SIG-M5 (cell line): ENCODE measurements around the gene PPP2R2C.

Experiments
- DNase-seq: peaks from one replicate; lab custom pipeline; 2025; lab: John Stamatoyannopoulos, UW

Gene PPP2R2C

GRCh38 chr4:6396696-6397236 is 75.6 kb downstream of the PPP2R2C start:
- no peak for DNase-seq

- DNase-seq, result no peak
Measured at GRCh38 chr4:6395466-6396228, 76.8 kb downstream of the PPP2R2C start.

DNA sequence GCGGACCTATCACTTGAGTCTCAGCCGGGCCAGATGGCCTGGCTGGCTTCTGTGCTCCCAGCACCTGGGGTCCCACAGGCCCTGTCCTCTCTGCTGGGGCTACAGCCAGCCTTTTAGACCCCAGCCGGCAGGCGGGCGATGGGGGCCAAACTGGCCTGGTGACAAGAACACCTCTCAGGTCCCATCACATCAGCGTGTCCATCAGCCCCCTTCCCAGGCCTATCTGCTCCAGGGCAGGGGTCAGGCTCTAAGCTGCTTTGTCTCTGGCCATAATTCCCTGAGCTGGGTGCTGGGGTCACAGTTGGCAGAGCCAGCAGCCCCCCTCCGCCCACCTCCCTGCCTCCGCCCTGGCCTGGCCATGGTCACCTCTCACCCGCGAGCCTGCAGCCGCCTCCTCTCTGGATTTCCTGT is 77.7 kb downstream of the PPP2R2C start:
- no peak for DNase-seq

- DNase-seq, result no peak
Measured at GRCh38 chr4:6393544-6394475, 78.6 kb downstream of the PPP2R2C start.

- no peak for DNase-seq
Measured at GRCh38 chr4:6393066-6393465, 79.3 kb downstream of the PPP2R2C start.

- DNase-seq, result no peak
Measured at GRCh38 chr4:6392407-6392806, 80.0 kb downstream of the PPP2R2C start.

GRCh38 chr4:6391852-6392188 is 80.6 kb downstream of the PPP2R2C start:
- no peak for DNase-seq

DNA sequence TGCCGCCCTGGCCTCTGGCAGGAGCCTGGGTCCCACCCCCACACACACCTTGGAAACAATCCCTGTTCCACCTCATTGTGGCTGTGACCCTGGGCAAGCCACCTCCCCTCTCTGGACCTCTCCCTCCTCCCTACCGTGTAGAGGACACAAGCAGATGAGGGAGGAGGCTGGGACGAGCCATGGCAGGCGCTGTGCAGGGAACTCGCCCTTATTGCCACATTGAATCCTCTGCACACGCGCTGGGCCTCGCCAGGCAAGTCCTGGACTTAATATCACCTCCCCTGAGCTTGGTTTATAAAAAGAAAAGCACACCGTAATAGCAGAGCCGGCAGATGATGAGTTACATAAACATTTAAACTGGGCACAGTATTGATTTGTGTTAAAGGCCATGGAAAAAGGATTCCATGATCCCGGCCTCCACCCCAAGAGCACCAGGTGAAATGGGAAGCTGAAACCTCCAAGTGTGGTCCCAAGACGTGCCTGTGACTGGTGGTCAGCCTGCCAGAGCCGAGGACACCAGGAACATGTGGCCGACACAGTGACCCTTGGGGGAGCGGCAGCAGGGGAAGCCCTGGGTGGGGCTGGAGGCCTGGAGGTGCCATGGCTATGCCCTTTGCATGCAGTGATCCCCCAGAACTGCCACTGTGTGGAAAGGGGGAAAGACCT is 81.1 kb downstream of the PPP2R2C start:
- no peak for DNase-seq

GRCh38 chr4:6390356-6390755 is 82.1 kb downstream of the PPP2R2C start:
- DNase-seq, result no peak

- no peak for DNase-seq
Measured at GRCh38 chr4:6389142-6389825, 83.1 kb downstream of the PPP2R2C start.

GRCh38 chr4:6388713-6389112 is 83.7 kb downstream of the PPP2R2C start:
- no peak for DNase-seq

- DNase-seq, result no peak
Measured at GRCh38 chr4:6387946-6388345, 84.5 kb downstream of the PPP2R2C start.

GRCh38 chr4:6386091-6386490 is 86.3 kb downstream of the PPP2R2C start:
- DNase-seq, result no peak

- DNase-seq, result no peak
Measured at GRCh38 chr4:6385288-6385687, 87.1 kb downstream of the PPP2R2C start.

DNA sequence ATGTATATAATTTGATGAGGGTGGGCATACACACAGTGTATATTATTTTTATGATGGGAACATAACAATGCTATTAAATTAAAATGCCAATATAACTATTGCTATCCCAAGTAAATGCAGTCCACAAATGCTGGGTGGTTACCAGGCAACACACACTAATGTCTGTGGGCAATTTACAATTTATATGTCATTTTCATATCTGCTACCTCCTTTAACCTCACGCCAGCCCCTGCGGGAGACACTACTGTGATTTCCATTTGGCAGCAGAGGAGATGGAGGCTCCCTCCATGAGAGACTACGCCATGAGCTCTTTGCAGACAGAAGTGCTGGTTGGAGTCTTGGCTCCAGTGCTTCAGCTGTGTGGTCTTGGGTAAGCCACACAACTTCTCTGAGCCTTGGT is 87.9 kb downstream of the PPP2R2C start:
- DNase-seq, result no peak

DNA sequence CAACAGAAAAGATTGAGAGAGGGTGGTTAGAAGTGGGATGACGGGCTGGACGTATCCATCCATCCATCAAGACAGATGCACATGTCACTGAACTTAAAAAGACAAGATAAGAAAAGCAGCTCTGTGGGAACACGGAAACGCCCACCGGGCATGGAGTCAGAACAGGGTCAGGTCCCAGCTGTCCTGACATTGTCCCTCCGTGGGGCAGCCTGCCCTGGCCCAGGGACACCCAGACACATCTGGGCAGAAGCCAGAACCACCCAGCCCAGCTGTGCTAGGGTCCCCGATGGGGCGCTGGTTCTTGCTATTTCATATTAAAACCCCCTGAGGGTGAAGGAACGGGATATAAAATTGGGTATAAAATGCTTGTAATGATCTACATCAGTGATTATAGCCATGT is 88.5 kb downstream of the PPP2R2C start:
- DNase-seq, result no peak

DNA sequence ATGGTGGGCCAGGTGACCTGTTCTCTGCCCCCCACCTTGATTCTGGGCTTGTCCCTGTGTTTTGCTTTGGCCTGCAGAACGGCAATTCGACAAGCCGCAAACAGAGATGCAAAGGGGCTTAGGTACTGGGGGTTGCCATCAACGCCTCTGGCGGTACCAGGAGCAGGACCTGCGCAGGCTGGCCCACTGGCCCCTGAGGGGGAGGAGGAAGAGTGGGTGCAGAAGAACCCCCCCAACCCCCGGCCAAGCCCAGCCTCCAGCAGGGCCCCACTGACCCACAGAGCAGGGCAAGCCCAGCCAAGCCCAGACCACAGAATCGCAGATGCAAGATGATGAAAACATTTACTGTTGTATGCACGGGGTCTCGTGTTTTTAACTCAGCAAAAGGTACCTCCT is 89.4 kb downstream of the PPP2R2C start:
- no peak for DNase-seq

DNA sequence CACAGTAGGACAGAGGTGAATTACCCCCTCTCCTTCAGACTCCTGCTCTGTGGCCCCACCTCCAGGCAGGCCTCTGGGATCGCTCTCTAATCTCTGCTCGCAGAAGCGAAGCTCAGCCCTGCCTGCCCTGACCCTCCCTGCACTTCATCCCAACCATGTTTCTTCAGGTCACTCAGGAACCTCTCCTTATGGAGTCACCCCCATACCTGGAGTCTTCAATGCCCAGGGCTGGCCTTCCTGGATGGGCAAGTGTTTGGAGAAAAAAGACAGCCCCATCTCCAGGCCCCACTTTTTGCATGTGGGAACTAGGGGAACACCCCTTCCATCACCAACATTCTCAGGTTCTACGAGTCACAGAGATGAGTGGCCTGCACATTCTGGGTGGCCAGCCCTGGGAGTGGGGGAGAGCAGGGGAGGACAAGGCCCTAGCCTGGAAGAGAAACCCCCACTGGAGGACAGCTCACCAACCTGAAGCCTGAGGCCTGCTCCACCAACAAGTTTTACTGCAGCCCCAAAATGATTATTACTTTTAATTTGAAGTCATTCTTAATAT is 90.8 kb downstream of the PPP2R2C start:
- no peak for DNase-seq

DNA sequence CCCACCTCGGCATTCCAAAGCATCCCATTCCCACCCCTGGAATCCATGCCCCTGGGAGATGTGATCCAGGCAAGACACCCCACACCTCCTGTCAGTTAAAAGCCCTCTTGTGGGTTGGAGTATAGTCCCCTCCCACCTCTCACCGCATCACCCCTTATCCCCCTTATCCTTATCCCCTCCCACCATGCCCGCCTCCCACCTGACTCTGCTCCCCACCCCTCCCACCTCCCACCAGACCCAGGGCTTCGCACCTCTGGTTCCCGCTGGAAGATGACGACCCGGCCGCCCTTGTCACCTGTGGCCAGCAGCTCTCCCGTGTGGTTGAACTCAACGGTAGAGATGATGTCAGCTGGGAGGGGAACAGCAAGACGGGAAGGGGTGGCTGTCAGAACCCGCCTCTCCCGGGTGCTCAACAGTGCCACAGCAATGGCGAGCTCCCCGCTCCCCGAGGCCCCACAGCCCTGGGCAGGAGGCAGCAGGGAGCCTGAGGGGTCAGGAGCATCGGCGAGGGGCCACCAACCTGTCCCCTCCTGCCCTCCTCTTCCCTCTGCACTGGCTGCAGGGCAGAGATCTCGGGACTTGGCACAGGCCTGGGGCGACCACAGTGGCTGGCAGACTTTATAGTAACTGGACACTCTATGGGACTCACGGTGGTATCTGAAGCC is 91.5 kb downstream of the PPP2R2C start:
- DNase-seq, result no peak

- DNase-seq, result no peak
Measured at GRCh38 chr4:6379767-6380745, 92.4 kb downstream of the PPP2R2C start.
